ENCODE measurements around the gene FOXP1.

Gene FOXP1

GRCh38 chr3:71520161-71521020, 63.1 kb downstream of the FOXP1 start:
- H3K27me3 ChIP-seq (ENCODE audit: insufficient read depth, poor library complexity, severe bottlenecking): no peaks in the 10 kb centered on the region
- peaks cover 8% of the 10 kb centered on the region for H3K4me1 ChIP-seq (ENCODE audit: insufficient read depth, poor library complexity, severe bottlenecking)
- H3K27ac ChIP-seq (ENCODE audit: poor library complexity, severe bottlenecking): no peak overlapping the region
- no peaks in the 10 kb centered on the region for H3K36me3 ChIP-seq (ENCODE audit: low read depth)
- H3K9me3 ChIP-seq (ENCODE audit: severe bottlenecking): no peaks in the 10 kb centered on the region
- ATAC-seq (ENCODE audit: low read depth) (no peak), DNase-seq (ENCODE audit: low spot score) (no peak)
- H3K4me3 ChIP-seq (ENCODE audit: severe bottlenecking): no peak overlapping the region
- no peak for TF ChIP-seq CTCF (IDR thresholded peaks at IDR 0.05; ENCODE audit: poor library complexity, severe bottlenecking)

- Histone ChIP-seq H3K36me3 (ENCODE audit: low read depth) (no peaks in the 10 kb centered on the region), H3K27ac (ENCODE audit: poor library complexity, severe bottlenecking) (no peak overlapping the region), H3K4me3 (ENCODE audit: severe bottlenecking) (no peak overlapping the region), H3K4me1 (ENCODE audit: insufficient read depth, poor library complexity, severe bottlenecking) (peaks cover 20% of the 10 kb centered on the region), H3K27me3 (ENCODE audit: insufficient read depth, poor library complexity, severe bottlenecking) (no peaks in the 10 kb centered on the region), H3K9me3 (ENCODE audit: severe bottlenecking) (no peaks in the 10 kb centered on the region)
- no peak for TF ChIP-seq CTCF (IDR thresholded peaks at IDR 0.05; ENCODE audit: poor library complexity, severe bottlenecking)
- DNase-seq (ENCODE audit: low spot score) (no peak), ATAC-seq (ENCODE audit: low read depth) (no peak)
Measured at GRCh38 chr3:71518089-71518488, 65.4 kb downstream of the FOXP1 start.

GRCh38 chr3:71517271-71517791, 66.2 kb downstream of the FOXP1 start:
- Histone ChIP-seq H3K36me3 (ENCODE audit: low read depth) (no peaks in the 10 kb centered on the region), H3K27ac (ENCODE audit: poor library complexity, severe bottlenecking) (no peak overlapping the region), H3K9me3 (ENCODE audit: severe bottlenecking) (no peaks in the 10 kb centered on the region), H3K4me3 (ENCODE audit: severe bottlenecking) (no peak overlapping the region), H3K4me1 (ENCODE audit: insufficient read depth, poor library complexity, severe bottlenecking) (peaks cover 20% of the 10 kb centered on the region), H3K27me3 (ENCODE audit: insufficient read depth, poor library complexity, severe bottlenecking) (no peaks in the 10 kb centered on the region)
- no peak for DNase-seq (ENCODE audit: low spot score)
- TF ChIP-seq CTCF (IDR thresholded peaks at IDR 0.05; ENCODE audit: poor library complexity, severe bottlenecking): no peak
- ATAC-seq (ENCODE audit: low read depth): no peak

GRCh38 chr3:71515636-71516365, 67.7 kb downstream of the FOXP1 start:
- Histone ChIP-seq H3K9me3 (ENCODE audit: severe bottlenecking) (no peaks in the 10 kb centered on the region), H3K27ac (ENCODE audit: poor library complexity, severe bottlenecking) (peak overlapping the region; percentile 99), H3K4me3 (ENCODE audit: severe bottlenecking) (no peak overlapping the region), H3K36me3 (ENCODE audit: low read depth) (no peaks in the 10 kb centered on the region), H3K4me1 (ENCODE audit: insufficient read depth, poor library complexity, severe bottlenecking) (peaks cover 32% of the 10 kb centered on the region), H3K27me3 (ENCODE audit: insufficient read depth, poor library complexity, severe bottlenecking) (no peaks in the 10 kb centered on the region)
- ATAC-seq (ENCODE audit: low read depth): no peak
- no peak for TF ChIP-seq CTCF (IDR thresholded peaks at IDR 0.05; ENCODE audit: poor library complexity, severe bottlenecking)
- DNase-seq (ENCODE audit: low spot score): no peak
